Effector CD8-positive, alpha-beta T cell (primary cell): Measurements from ENCODE around the gene TAF4.
"Not testable (repeated sequence)": the region's sequence is repeated elsewhere in the genome, so short reads cannot be mapped to it uniquely, and the experiment has no call there.

Source experiments
- DNase-seq: peaks from one replicate; lab custom pipeline; 2025; lab: John Stamatoyannopoulos, UW

Gene TAF4

DNA sequence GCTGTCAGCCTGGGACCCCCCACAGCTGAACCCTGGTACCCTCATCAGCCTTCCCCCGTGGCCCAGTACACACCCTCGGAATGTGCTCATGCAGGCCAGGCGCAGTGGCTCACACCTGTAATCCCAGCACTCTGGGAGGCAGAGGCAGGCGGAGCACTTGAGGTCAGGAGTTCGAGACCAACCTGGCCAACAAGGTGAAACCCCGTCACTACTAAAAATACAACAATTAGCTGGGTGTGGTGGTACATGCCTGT lies 9.9 kb downstream of the TAF4 start:
- not testable (repeated sequence) for DNase-seq

DNA sequence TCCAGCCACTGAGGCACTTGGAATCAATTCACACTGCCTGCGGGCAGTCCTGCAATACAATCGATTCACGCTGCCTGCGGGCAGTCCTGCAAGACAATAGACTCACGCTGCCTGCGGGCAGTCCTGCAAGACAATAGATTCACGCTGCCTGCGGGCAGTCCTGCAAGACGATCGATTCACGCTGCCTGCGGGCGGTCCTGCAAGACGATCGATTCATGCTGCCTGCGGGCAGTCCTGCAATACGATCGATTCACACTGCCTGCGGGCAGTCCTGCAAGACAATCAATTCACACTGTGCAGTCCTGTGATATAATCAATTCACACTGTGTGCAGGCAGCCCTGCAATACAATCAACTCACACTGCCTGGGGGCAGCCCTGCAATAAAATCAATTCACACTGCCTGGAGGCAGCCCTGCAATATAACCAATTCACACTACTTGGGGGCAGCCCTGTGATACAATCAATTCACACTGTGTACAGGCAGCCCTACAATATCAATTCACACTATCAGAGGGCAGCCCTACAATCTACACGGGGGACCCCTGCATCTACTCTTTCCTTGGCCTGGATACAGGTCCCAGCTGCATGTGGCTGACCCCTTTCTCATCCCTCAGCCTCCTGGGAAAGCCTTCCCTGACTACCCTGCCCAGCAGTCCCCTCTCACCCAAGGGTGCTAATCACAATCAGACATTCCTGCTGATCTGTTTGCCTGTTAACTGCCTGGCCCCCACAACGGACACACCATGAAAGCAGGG lies 10.4 kb downstream of the TAF4 start:
- no peak for DNase-seq

GRCh38 chr20:62054451-62054953 lies 11.2 kb downstream of the TAF4 start:
- DNase-seq: no peak

DNA sequence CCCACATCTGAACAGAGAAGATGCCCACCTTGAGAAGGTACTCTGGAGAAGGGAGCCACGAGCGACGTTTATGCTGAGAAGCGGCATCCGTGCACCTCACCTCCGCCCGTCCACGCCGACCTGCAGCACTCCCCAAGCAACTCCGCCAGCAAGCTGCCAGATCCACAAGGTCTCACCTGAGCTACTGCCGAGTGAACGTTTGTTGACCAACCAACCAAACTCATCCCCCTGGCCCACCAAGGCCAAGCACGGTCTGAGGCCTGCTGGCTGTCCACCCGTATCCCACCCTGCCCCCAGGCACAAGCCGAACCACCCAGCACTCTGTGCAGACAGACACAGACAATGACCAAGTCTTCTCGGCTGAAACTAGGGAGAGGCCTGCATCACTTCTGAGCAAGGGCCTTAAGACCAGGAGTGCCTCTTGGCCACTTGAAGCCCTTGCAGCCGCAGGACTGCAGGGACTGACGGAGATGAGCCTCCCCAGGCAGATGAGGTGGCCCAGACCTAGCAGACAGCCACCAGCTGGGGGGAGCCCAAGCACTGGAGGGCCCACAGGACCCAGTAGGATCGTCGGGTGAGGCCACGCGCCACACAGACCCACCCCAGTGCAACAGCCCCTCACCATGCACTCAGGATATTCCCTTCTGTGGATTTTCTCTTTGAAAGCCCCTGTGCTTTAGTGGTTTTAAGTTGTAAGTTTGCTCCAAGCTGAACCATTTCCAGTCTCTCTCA lies 12.1 kb downstream of the TAF4 start:
- DNase-seq: no peak

- no peak for DNase-seq
These were observed 12.7 kb downstream of the TAF4 start for GRCh38 chr20:62052842-62053464.

GRCh38 chr20:62052336-62052841 lies 13.3 kb downstream of the TAF4 start:
- no peak for DNase-seq

DNA sequence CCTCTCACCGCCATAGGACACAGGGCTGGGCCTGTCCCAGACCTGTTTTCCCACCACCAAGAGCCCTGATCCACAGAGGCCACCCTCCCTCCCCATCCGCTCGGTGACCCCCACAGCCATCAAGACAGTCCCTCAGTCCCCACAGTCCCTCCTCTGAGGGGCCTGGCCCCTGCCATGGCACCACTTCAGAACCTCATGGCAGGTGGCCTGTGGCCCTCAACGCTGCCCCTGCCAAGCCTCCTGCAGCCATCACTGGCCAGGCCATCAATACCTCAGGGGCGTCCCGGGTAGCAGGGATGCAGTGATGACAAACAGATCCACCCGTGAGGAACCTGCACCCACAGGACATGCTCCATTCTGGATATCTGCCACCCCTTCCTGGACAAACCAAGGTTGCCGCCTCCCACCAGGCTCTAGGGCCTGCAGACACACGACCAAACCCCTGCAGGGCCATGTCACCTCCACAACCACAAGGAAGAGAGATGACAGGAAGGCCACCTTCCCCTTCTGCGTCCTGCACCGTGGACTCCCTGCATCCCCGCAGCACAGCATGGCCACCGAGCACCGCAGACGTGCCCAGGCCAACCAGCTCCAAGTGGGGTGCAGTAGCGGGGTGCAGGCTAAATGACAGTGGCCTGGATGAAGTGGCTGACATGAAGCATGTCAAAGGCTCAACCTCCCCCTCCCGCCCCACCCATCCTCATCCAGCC lies 14.0 kb downstream of the TAF4 start:
- no peak for DNase-seq

- no peak for DNase-seq
These were observed 14.5 kb downstream of the TAF4 start for GRCh38 chr20:62051144-62051543.

DNA sequence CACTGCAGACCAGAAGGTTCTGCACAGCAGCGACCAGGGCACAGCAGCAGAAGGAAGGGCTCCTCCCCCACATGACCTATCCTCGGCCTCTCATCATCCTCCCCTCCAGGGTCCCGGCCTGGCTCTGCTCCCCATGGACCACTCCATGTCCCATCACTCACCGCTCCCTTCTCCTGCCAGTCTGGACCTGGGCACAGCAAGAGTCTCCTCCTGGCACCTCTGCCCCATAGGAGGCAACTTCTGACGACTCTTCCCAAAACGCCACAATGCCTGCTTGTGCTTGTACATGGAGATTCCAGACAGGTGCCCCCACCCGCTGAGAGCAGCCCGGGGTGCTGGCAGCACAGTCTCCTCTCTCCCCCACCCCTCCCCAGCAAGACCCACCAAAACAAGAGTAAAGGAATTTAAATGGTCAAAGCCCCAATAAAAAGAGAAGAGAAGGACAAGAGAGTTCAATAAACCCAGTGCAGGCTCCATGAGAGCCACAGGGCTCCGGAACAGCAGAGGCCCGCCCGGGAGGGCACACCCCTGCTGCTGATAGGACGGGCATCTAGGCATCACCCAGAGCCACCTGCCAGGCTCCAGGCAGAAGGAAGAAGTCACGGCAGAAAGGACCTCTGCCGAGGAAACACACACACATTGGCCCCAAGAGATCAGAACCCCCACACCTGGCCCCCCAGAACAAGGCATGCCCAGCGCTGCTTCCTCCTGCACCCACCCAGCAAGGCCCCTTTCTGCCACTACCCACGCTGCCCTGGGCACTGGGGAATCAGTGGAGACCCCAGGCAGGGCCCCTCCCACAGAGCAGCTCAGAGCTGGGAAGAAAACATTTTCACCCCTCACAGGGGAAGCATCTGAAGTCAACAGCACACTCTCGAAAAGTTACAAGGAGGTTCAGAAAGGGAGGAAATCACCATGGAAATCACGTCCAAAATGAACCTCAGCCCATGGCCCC lies 15.2 kb downstream of the TAF4 start:
- no peak for DNase-seq

- no peak for DNase-seq
These were observed 16.1 kb downstream of the TAF4 start for GRCh38 chr20:62049342-62050165.

DNA sequence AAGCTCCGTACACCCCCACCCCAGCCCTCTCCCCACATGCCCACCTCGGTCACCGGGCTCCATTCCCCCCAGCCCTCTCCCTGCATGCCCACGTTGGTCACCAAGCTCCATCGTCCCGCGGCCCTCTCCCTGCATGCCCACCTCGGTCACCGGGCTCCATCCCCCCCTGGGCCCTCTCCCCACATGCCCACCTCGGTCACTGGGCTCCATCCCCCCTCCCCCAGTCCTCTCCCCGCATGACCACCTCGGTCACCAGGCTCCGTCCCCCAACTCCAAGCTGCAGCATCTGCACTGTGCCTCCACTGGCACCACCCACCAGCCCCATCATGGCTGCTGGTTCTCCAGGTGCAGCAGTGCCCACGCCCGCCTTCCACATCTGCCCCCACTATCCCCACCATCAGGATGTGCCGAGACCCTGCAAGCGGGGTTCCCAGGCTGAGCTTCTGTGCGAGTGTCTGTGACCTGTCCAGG lies 16.8 kb downstream of the TAF4 start:
- DNase-seq: no peak

DNA sequence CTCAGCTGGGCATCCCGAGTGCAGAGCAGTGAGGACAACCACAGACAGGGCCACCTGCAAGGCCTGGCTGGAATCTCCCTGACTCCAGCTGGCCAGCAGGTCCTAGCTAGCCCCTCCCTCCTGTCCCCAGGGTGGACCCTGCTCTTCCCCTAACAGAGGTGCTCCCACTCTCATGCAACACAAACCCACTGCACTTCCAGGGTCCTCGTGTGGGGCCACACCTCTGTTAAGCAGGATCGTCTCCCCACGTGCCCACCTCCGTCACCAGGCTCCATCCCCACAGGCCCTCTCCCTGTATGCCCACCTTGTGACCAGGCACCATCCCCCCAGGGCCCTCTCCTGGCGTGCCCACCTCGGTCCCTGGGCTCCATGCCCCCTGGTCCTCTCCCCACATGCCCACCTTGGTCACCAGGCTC lies 17.3 kb downstream of the TAF4 start:
- DNase-seq: no peak

DNA sequence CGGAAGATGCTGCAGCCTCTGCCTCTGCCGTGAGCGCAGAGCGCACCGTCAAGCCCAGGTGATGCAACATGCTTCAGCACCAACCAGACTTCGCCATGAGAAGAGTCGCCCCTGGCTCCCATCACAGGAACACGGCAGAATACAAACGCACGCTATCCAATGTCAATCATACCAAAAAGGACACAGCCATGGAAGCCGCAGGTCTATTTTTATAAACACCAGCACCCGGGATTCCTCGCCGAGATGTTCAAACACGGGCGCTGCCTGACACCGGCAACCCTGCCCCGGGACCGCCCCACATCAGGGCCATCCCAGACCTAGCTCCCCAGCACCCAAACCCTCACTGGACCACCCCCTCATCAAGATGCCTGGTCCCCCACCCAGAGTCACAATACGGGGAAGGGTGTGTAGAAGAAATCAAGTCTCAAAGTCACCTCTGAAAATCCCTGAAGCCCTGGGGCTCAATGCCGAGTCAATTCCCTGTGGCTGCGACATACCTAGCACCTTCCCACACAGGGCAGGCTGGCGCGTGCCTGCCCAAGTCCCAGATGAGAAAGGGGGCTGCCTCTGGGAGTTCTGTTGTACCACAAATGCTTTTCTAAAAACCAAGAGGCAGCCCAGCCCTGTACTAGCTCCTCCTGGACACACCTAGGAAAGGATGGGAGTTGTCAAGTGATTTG lies 17.9 kb downstream of the TAF4 start:
- DNase-seq: no peak

DNA sequence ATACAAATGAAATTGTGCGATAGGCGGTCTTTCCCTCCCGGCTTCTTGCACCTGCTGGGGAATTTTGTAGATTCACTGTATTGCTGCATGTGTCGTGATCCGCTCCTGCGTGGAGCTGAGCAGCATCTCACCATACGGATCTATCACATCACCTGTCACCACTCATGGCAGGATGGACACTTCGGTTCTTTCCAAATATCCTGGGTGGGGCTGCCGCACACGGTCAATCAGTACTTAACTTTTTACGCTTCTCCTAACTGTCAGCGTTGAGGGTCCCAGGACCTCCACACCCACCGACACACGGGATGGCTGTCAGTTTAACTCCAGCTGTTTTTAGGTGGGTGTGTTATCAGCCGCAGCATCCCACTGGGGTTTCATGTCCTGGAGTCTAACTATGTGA lies 19.2 kb downstream of the TAF4 start:
- DNase-seq: no peak

- no peak for DNase-seq
These were observed 20.0 kb downstream of the TAF4 start for GRCh38 chr20:62045529-62046285.

DNA sequence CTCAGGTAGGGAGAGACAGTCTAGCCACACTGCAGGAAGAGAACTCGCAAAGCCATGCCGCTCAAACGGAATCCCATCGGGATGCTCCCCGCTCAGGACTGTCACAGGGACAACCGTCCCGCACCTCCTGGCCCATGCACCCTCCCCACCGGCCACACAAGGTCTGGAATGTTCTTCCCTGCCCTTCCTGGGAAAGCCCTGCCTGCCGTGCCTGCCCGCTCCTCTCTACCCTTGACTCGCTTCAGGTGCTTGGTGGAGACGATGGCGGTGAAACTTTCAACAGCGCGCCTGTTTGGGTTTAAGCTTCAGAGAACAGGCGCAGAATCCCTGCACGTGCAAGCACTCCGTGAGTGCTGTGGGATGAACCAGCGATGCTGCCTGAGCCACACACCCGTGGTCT lies 20.6 kb downstream of the TAF4 start:
- DNase-seq: no peak

DNA sequence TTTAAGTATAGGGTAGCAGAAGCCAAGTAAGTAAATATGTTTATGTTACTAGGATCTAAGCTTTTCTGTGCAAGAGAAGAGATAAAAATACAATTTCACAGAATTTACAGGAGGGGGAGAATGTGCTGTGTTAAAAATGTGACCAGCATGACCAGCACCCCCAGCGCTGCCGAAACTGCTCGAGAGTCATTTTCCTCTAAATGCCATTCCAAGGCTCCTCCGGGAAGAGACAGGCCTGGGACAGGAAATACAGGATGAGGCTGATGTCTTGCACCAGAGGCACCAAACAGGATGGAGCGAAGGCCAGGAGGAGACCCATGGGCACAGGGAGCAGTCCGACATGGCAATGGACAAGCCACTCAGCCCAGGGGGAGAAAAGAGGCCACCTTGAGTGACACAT lies 21.1 kb downstream of the TAF4 start:
- DNase-seq: no peak

DNA sequence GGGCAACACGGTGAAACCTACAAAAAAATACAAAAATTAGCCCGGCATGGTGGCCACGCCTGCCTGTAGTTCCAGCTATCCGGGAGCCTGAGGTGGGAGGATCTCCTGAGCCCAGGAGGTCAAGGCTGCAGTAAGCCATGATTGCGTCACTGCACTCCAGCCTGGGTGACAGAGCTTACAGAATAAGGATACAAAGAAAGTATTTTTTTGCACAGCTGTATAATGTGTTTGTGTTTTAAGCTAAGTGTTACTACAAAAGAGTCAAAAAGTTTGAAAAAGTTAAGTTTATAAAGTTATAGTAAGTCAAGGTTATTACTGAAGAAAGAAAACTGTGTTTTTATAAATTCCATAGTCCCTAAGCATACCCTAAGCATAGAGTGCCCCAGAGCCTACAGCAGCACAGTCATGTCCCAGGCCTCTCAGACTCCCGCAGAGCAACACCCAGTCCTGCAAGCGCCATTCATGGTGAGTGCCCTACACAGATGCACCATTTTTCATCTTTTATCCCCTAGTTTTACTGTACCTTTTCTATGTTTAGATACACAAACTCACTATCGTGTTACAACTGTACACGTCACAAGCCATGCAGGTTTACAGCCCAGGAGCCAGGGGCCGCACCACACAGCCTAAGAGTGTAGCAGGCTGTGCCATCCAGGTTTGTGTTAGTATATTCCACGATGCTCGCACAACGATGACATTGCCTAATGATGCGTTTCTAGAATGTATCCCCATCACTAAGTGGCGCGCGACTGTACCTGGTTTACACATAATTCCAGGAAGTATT lies 22.4 kb downstream of the TAF4 start:
- DNase-seq: no peak
